ENCODE data around the gene GCLM. TPM values are rescaled to one million over a fixed set of nuclear protein-coding genes. Genes with fewer than 3 reads are reported as not detected.

The GCLM gene
- total and polyA plus RNA-seq, 8 donors, result 3.8 to 20.9 (median 9.0) TPM

DNA sequence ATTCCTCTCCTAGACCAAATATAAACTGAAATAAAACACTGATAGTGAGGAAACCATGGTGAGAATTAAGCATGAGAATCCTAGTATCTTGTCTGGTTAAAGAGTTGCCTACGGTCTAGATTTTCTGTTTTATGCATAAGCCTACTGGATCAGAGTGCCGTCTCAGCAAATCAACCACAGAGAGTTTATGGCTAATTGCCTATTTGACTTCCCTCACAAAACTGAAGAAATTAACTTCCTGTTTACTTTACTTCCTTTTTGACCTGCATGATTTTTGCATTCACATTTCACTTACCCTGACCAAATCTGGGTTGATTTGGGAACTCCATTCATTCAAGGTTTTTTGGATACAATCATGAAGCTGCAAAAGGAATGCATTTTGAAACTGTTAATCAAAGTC is 5.0 kb downstream of the GCLM start:
- Histone ChIP-seq H3K27ac (peak overlapping the region in 2 of 5 donors; percentile 5 to 43), H3K4me3 (no peak overlapping the region), H3K27me3 (no peaks in the 10 kb centered on the region), H3K4me1 (peaks cover 0 to 51% (median 25%) of the 10 kb centered on the region in 4 donors), H3K9me3 (no peaks in the 10 kb centered on the region), H3K36me3 (peaks cover 10 to 23% (median 17%) of the 10 kb centered on the region in 4 donors)
- TF ChIP-seq POLR2AphosphoS5 (IDR thresholded peaks at IDR 0.05), result no peak
- TF ChIP-seq EP300 (IDR thresholded peaks at IDR 0.05), result no peak
- TF ChIP-seq, protein P1, sequence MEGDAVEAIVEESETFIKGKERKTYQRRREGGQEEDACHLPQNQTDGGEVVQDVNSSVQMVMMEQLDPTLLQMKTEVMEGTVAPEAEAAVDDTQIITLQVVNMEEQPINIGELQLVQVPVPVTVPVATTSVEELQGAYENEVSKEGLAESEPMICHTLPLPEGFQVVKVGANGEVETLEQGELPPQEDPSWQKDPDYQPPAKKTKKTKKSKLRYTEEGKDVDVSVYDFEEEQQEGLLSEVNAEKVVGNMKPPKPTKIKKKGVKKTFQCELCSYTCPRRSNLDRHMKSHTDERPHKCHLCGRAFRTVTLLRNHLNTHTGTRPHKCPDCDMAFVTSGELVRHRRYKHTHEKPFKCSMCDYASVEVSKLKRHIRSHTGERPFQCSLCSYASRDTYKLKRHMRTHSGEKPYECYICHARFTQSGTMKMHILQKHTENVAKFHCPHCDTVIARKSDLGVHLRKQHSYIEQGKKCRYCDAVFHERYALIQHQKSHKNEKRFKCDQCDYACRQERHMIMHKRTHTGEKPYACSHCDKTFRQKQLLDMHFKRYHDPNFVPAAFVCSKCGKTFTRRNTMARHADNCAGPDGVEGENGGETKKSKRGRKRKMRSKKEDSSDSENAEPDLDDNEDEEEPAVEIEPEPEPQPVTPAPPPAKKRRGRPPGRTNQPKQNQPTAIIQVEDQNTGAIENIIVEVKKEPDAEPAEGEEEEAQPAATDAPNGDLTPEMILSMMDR (IDR thresholded peaks at IDR 0.05), result no peak
- no peak for TF ChIP-seq POLR2A (IDR thresholded peaks at IDR 0.05)
- DNase-seq, result no peak
- 46 to 71% (median 63%) methylated on average over 2 of the region's 2 CpGs for WGBS, 5 donors
- intact Hi-C loops (cut with DNase I; ENCODE audit: low total_unique reads), result no loop called here

DNA sequence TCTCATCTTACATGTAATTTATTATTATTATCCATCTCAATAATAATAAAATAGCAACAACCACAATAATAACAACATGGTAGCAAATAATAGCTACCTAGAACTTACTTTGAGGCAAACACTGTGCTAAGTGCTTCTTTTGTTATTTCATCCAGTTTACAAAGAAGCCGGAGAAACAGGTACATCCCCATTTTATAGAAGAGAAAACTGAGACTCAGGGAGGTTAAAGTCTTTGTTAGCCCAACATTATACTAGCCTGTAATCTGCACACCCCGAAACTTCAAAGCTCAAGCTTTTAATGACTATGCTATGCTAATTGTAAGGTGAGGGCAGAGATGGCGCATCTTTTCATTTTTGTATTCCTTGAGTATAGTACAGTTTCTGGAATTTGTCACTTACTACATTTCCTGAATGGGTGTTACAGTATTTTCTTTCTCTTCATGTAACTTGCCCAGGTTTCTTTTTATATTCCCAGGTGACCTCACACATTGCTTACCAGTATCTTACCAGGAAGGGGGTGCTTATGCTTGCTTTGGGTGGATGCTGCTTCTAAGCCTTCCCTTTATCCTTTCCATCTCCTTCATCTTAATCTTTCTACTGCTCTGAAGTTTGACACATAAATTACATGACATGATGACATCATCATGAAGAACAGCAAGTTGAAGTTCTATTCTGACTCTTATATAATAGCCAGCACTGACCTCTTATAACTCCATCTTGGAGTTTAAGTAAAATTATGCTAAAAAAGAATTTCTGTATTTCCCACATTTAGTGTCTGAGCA is 8.3 kb downstream of the GCLM start:
- no peaks in the 10 kb centered on the region for H3K9me3 ChIP-seq
- H3K4me3 ChIP-seq, result no peak overlapping the region
- intact Hi-C loops (cut with DNase I; ENCODE audit: low total_unique reads), result no loop called here
- no peak for TF ChIP-seq POLR2AphosphoS5 (IDR thresholded peaks at IDR 0.05)
- TF ChIP-seq, protein P1 (IDR thresholded peaks at IDR 0.05), result no peak
- TF ChIP-seq POLR2A (IDR thresholded peaks at IDR 0.05), result no peak
- TF ChIP-seq EP300 (IDR thresholded peaks at IDR 0.05), result no peak
- no peaks in the 10 kb centered on the region for H3K27me3 ChIP-seq
- DNase-seq, result no peak
- H3K4me1 ChIP-seq, result peaks cover 0 to 24% (median 7%) of the 10 kb centered on the region in 4 donors
- 93 to 98% (median 96%) methylated on average over 3 of the region's 3 CpGs for WGBS, 5 donors
- peaks cover 24 to 44% (median 43%) of the 10 kb centered on the region in 4 donors for H3K36me3 ChIP-seq
- no peak overlapping the region for H3K27ac ChIP-seq

DNA sequence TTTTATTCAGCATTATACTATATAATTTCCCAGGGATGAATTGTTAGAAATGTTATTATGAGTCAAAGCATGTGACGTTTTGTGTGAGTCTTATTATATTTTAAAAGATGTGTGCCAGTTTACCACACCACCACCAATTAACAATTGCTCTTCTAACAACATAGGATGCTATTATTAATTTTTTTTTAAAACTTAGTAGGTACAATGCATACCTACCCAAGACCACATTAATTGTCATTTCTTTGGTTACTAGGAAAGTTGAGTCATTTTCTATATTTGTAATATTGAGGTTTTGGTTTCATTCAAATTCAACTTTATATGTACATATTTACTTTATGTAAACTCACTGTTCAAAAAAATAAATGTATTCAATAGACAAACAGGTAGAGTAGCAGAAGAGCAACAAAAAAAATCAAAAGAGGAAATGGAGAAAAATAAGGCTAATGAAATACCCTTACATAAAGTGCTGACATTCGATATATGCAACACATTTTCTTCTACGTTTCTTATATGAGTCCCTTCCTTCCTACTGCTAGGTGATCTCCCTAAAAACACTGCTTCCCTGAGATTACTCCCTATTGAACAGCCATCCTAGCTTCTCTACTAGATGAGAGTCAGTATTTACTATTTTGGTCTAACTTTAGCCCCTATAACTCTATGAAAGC is 9.6 kb downstream of the GCLM start:
- TF ChIP-seq, protein P1 (IDR thresholded peaks at IDR 0.05), result no peak
- TF ChIP-seq POLR2AphosphoS5 (IDR thresholded peaks at IDR 0.05) (no peak), POLR2A (IDR thresholded peaks at IDR 0.05) (no peak), EP300 (IDR thresholded peaks at IDR 0.05) (no peak)
- WGBS, 5 donors, result 87 to 94% (median 93%) methylated on average over 3 of the region's 3 CpGs
- peaks cover 28 to 57% (median 55%) of the 10 kb centered on the region in 4 donors for H3K36me3 ChIP-seq
- intact Hi-C loops (cut with DNase I; ENCODE audit: low total_unique reads), result no loop called here
- H3K27ac ChIP-seq, result no peak overlapping the region
- no peak for DNase-seq
- H3K4me3 ChIP-seq, result no peak overlapping the region
- H3K9me3 ChIP-seq, result no peaks in the 10 kb centered on the region
- peaks cover 0 to 12% (median 4%) of the 10 kb centered on the region in 4 donors for H3K4me1 ChIP-seq
- H3K27me3 ChIP-seq, result no peaks in the 10 kb centered on the region

DNA sequence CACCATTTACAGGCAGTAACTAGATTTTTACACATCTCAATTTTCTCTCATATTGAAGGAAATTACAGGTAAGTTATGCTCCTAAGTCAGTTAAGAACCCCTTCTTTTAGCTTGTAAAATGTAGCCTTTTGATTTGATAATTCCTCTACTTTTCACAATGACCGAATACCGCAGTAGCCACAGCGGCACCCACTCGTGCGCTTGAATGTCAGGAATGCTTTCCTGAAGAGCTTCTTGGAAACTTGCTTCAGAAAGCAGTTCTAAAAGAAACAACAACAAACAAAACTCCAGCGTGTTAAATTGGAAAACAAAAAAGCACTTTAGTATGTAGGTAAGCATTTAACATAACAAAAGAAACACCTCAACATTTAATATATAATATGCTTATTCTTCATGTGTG is 20.3 kb downstream of the GCLM start:
- H3K36me3 ChIP-seq, result peaks cover 11 to 64% (median 50%) of the 10 kb centered on the region in 4 donors
- WGBS, 5 donors, result 81 to 85% (median 84%) methylated on average over 6 of the region's 6 CpGs
- H3K27me3 ChIP-seq, result no peaks in the 10 kb centered on the region
- DNase-seq, result no peak
- H3K9me3 ChIP-seq, result no peaks in the 10 kb centered on the region
- no peaks in the 10 kb centered on the region for H3K4me1 ChIP-seq
- H3K4me3 ChIP-seq, result no peak overlapping the region
- intact Hi-C loops (cut with DNase I; ENCODE audit: low total_unique reads), result no loop called here
- H3K27ac ChIP-seq, result no peak overlapping the region
- TF ChIP-seq EP300 (IDR thresholded peaks at IDR 0.05) (no peak), POLR2AphosphoS5 (IDR thresholded peaks at IDR 0.05) (no peak), POLR2A (IDR thresholded peaks at IDR 0.05) (no peak)
- TF ChIP-seq, protein P1 (IDR thresholded peaks at IDR 0.05), result no peak

All from stomach (tissue), 9 donors.